Cardiac muscle cell (in vitro differentiated cells and primary cell): ENCODE results near the gene ADGRD1. TPM values are rescaled to one million over a fixed set of nuclear protein-coding genes. Genes with fewer than 3 reads are reported as not detected.

Source experiments
- DNase-seq, 2 donors: peaks; one replicate each; pipeline versions ENCODE4 v3.0.0 to v3.0.0-alpha.2; 2010 to 2017; ENCODE audit warnings: low read depth in 1 of 2, low spot score in 1 of 2
- H3K27ac ChIP-seq: fragments of 200-600 bp; sonication (generic); 2 replicates; pipeline ENCODE4 v1.5.1; 2016
- H3K27me3 ChIP-seq: fragments of 200-600 bp; sonication (generic); 2 replicates; pipeline ENCODE4 v1.6.0; 2016; ENCODE audit warnings: control low read depth
- H3K36me3 ChIP-seq: fragments of 200-600 bp; sonication (generic); 2 replicates; pipeline ENCODE4 v1.5.1; 2016; ENCODE audit warnings: control low read depth
- H3K4me1 ChIP-seq: fragments of 200-600 bp; sonication (generic); 2 replicates; pipeline ENCODE4 v1.8.1; 2017; ENCODE audit warnings: low read depth, mild to moderate bottlenecking, mixed run types
- H3K4me3 ChIP-seq: fragments of 200-600 bp; sonication (generic); 2 replicates; pipeline ENCODE4 v1.5.1; 2016; ENCODE audit warnings: mild to moderate bottlenecking
- H3K9me3 ChIP-seq: fragments of 200-600 bp; sonication (generic); 2 replicates; pipeline ENCODE4 v1.5.1; 2017; ENCODE audit warnings: low read depth, mild to moderate bottlenecking, control low read depth
- CTCF ChIP-seq: IDR thresholded peaks from 2 replicates; pipeline ENCODE4 v1.5.1; 2012; ENCODE audit warnings: low read depth, mild to moderate bottlenecking, low read length
- polyA plus RNA-seq: library from polyadenylated mRNA; unstranded; fragments of >200 nt; fragmentation: Nextera tagmentation; extraction: Ambion mirVana; gene quantifications from 2 replicates; pipeline ENCODE4 v1.2.1, GENCODE V29; 2016
- total RNA-seq: library from RNA; depleted of rRNA; stranded (reverse); fragments of >200 nt; gene quantifications from 2 replicates; pipeline ENCODE4 v1.2.3, GENCODE V29; 2016

The ADGRD1 gene
- total and polyA plus RNA-seq, 2 experiments from 2014 or later = 66.6 to 74.0 TPM

GRCh38 chr12:131113568-131114270, 160.0 kb downstream of the ADGRD1 start:
- H3K4me3 ChIP-seq = no peak overlapping the region
- TF ChIP-seq CTCF = no peak
- no peak for DNase-seq
- H3K27ac ChIP-seq = no peak overlapping the region
- H3K36me3 ChIP-seq = peaks cover 6% of the 10 kb centered on the region
- no peaks in the 10 kb centered on the region for H3K9me3 ChIP-seq
- H3K27me3 ChIP-seq = no peaks in the 10 kb centered on the region
- no peaks in the 10 kb centered on the region for H3K4me1 ChIP-seq

DNA sequence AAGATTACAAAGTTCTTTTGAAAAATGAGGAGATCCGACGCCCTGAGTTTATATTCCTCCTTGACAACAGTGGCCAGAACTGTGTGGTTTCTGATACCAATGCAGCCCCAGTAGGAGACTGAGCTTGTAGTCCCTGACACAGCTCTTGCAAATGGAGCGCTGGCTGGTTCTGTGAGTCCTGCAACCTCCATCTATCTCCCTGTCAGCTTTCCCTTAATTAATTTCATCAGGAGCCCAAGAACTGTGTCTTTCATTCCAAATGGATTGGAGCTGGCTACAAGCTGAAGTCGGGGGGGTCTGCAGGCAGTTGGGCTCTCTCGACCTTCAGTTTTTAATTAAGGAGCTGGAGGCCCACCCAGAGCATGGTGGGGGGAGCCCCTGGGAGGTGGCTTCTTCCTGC, 160.6 kb downstream of the ADGRD1 start:
- no peaks in the 10 kb centered on the region for H3K4me1 ChIP-seq
- TF ChIP-seq CTCF = no peak
- H3K27me3 ChIP-seq = no peaks in the 10 kb centered on the region
- H3K36me3 ChIP-seq = peaks cover 6% of the 10 kb centered on the region
- H3K27ac ChIP-seq = no peak overlapping the region
- no peak overlapping the region for H3K4me3 ChIP-seq
- no peaks in the 10 kb centered on the region for H3K9me3 ChIP-seq
- no peak for DNase-seq

- no peak overlapping the region for H3K4me3 ChIP-seq
- peaks cover 6% of the 10 kb centered on the region for H3K36me3 ChIP-seq
- peak in 1 of 2 donors; percentile 10 for DNase-seq
- no peaks in the 10 kb centered on the region for H3K9me3 ChIP-seq
- no peaks in the 10 kb centered on the region for H3K27me3 ChIP-seq
- no peaks in the 10 kb centered on the region for H3K4me1 ChIP-seq
- no peak for TF ChIP-seq CTCF
- H3K27ac ChIP-seq = no peak overlapping the region
Observed at GRCh38 chr12:131114942-131115584, 161.4 kb downstream of the ADGRD1 start.

GRCh38 chr12:131115766-131116467, 162.2 kb downstream of the ADGRD1 start:
- no peaks in the 10 kb centered on the region for H3K27me3 ChIP-seq
- H3K4me1 ChIP-seq = no peaks in the 10 kb centered on the region
- no peak overlapping the region for H3K27ac ChIP-seq
- no peak for TF ChIP-seq CTCF
- no peak for DNase-seq
- peaks cover 6% of the 10 kb centered on the region for H3K36me3 ChIP-seq
- H3K9me3 ChIP-seq = no peaks in the 10 kb centered on the region
- H3K4me3 ChIP-seq = no peak overlapping the region

GRCh38 chr12:131116468-131117117, 162.9 kb downstream of the ADGRD1 start:
- no peaks in the 10 kb centered on the region for H3K9me3 ChIP-seq
- H3K4me1 ChIP-seq = no peaks in the 10 kb centered on the region
- peaks cover 6% of the 10 kb centered on the region for H3K36me3 ChIP-seq
- DNase-seq = peak; percentile 7 to 60
- no peak overlapping the region for H3K27ac ChIP-seq
- H3K27me3 ChIP-seq = no peaks in the 10 kb centered on the region
- no peak overlapping the region for H3K4me3 ChIP-seq
- peak; percentile 24 for TF ChIP-seq CTCF
